ENCODE data around the gene WDR54. TPM values are rescaled to one million over a fixed set of nuclear protein-coding genes. Genes with fewer than 3 reads are reported as not detected.

Gene WDR54
- total and polyA plus RNA-seq, 10 of the 15 experiments (the other 5 are each of a cell fraction or from before 2014, with no cell fraction given): 38.2 to 116 (median 89.1) TPM

GRCh38 chr2:74436848-74437695 lies 15.5 kb downstream of the WDR54 start (continued):
- TF ChIP-seq MLLT1 (IDR thresholded peaks at IDR 0.05): no peak
- TF ChIP-seq NR2F1 (conservative IDR thresholded peaks at IDR 0.05): peak; percentile 80
- peak; percentile 47; the same call in 1 of the 2 replicates for TF ChIP-seq JUNB (IDR thresholded peaks at IDR 0.05)
- TF ChIP-seq KDM1A (IDR thresholded peaks at IDR 0.05; ENCODE audit: borderline replicate concordance): no peak
- no peak for TF ChIP-seq ZBED1 (IDR thresholded peaks at IDR 0.05; ENCODE audit: borderline replicate concordance)
- peak; percentile 30; the same call in 1 of the 2 replicates for TF ChIP-seq SPI1 (IDR thresholded peaks at IDR 0.05; ENCODE audit: borderline replicate concordance, insufficient read depth, low read depth, low read length)
- no peak for TF ChIP-seq STAT3 (IDR thresholded peaks at IDR 0.05; ENCODE audit: low read depth, low read length)
- peak; percentile 22; the same call in 1 of the 2 replicates for TF ChIP-seq EED (IDR thresholded peaks at IDR 0.05; ENCODE audit: low read depth)
- TF ChIP-seq IKZF1 (conservative IDR thresholded peaks at IDR 0.05): peak; percentile 43; the same call in 1 of the 2 replicates

- ChIA-PET POLR2A (interaction anchor here (1.1 to 3.4 kb wide), 2 partner anchors 14 to 18 kb away, joined by 3 to 21 read pairs; partner anchors contain the start of genes C2orf81 and WDR54), RAD21 (ENCODE audit: unreplicated experiment) (no interaction called here), CTCF (interaction anchor here (1.2 to 2.5 kb wide), 2 partner anchors 16 to 25 kb away, joined by 3 to 12 read pairs; partner anchors contain the start of gene INO80B), SMC1A (ENCODE audit: uncharacterized antibody, unreplicated experiment) (interaction anchor here (0.7 to 1.4 kb wide), 3 partner anchors 16 to 20 kb away, joined by 3 to 4 read pairs (median 3); partner anchors contain the start of genes INO80B and WBP1)
- Histone ChIP-seq H3K9ac (ENCODE audit: control insufficient read depth, insufficient read depth, low read length) (no peak overlapping the region), H3K79me2 (ENCODE audit: control insufficient read depth, insufficient read depth, low read length) (no peaks in the 10 kb centered on the region; the same call in 1 of the 2 replicates), H3K4me1 (ENCODE audit: control insufficient read depth, insufficient read depth, low read length) (peaks cover 23% of the 10 kb centered on the region), H2AFZ (ENCODE audit: control insufficient read depth, low read depth, low read length) (no peak overlapping the region), H3K4me3 (no peak overlapping the region), H3K27me3 (replicated peaks in 1 of 2; ENCODE audit: control insufficient read depth in 2 of 2, insufficient read depth in 2 of 2, low read length in 1 of 2) (peaks cover 2 to 10% of the 10 kb centered on the region in 2 experiments; a peak in 3 of 4 replicates), H4K20me1 (ENCODE audit: control insufficient read depth, insufficient read depth) (no peaks in the 10 kb centered on the region), H3K4me2 (ENCODE audit: control insufficient read depth, insufficient read depth) (no peak overlapping the region), H3K9me3 (replicated peaks; ENCODE audit: control insufficient read depth, insufficient read depth, low read length) (no peaks in the 10 kb centered on the region), H3K36me3 (ENCODE audit: control insufficient read depth in 2 of 2, insufficient read depth in 2 of 2, low read length in 1 of 2) (no peaks in the 10 kb centered on the region), H3K27ac (ENCODE audit: control insufficient read depth, insufficient read depth) (no peak overlapping the region)
- in situ Hi-C loops (cut with MboI): no loop called here
- ATAC-seq (no peak), FAIRE-seq (no peak), DNase-seq (ENCODE audit: low read depth, low spot score) (no peak)
- 92% methylated on average over 1 of the region's 1 CpG for WGBS (ENCODE audit: insufficient coverage, insufficient replicate concordance, low lambda C conversion rate, missing lambda C conversion rate)
- intact Hi-C loops (cut with micrococcal nuclease; ENCODE audit: unreplicated experiment): no loop called here
- BruUV-seq (replicated peaks): no TSS peak
- TF ChIP-seq ZNF217 (IDR thresholded peaks at IDR 0.05): no peak
- TF ChIP-seq EGR1 (IDR thresholded peaks at IDR 0.05; ENCODE audit: borderline replicate concordance in 1 of 2, low read depth in 2 of 2, low read length in 2 of 2): no peak
- TF ChIP-seq RBBP5 (conservative IDR thresholded peaks at IDR 0.05): no peak
- no peak for TF ChIP-seq IRF5 (IDR thresholded peaks at IDR 0.05; ENCODE audit: borderline replicate concordance)
- TF ChIP-seq MEF2B (IDR thresholded peaks at IDR 0.05; ENCODE audit: partially characterized antibody, poor library complexity, severe bottlenecking): no peak
- TF ChIP-seq REST (IDR thresholded peaks at IDR 0.05; ENCODE audit: low read depth, low read length): no peak
- no peak for TF ChIP-seq CHD4 (IDR thresholded peaks at IDR 0.05)
Observed at GRCh38 chr2:74438248-74438647, 16.7 kb downstream of the WDR54 start.

Data from GM12878 (cell line).